ENCODE measurements around the gene ARSG.

The ARSG gene

GRCh38 chr17:68456339-68457167 lies 165.3 kb downstream of the ARSG start:
- peak; percentile 72 for DNase-seq

- no peak for DNase-seq
Observed at GRCh38 chr17:68457168-68457538, 165.9 kb downstream of the ARSG start, which contains the start of gene WIPI1. Gene WIPI1 (minus strand): TSS chr17:68457496. CDS start chr17:68457421, 75 bp downstream.

GRCh38 chr17:68457539-68458259 lies 166.4 kb downstream of the ARSG start:
- peak; percentile 100 for DNase-seq

GRCh38 chr17:68458260-68459036 lies 167.2 kb downstream of the ARSG start:
- no peak for DNase-seq

- no peak for DNase-seq
Observed at GRCh38 chr17:68459037-68459639, 167.8 kb downstream of the ARSG start.

GRCh38 chr17:68460146-68460545 lies 168.9 kb downstream of the ARSG start:
- peak; percentile 15 for DNase-seq

GRCh38 chr17:68460715-68461114 lies 169.4 kb downstream of the ARSG start:
- DNase-seq: no peak

- DNase-seq: peak; percentile 27
Observed at GRCh38 chr17:68461122-68461539, 169.8 kb downstream of the ARSG start.

GRCh38 chr17:68461589-68461988 lies 170.3 kb downstream of the ARSG start:
- peak; percentile 27 for DNase-seq

- DNase-seq: peak; percentile 81
Observed at GRCh38 chr17:68462381-68463210, 171.3 kb downstream of the ARSG start.

- no peak for DNase-seq
Observed at GRCh38 chr17:68463211-68464019, 172.1 kb downstream of the ARSG start.

GRCh38 chr17:68468334-68468733 lies 177.0 kb downstream of the ARSG start:
- DNase-seq: no peak

- no peak for DNase-seq
Observed at GRCh38 chr17:68468788-68469187, 177.5 kb downstream of the ARSG start.

Data from inflammatory macrophage treated with lipopolysaccharide for 4 hours (primary cell).